ENCODE measurements around the gene H6PD.
"Not testable (repeated sequence)": the region's sequence is repeated elsewhere in the genome, so short reads cannot be mapped to it uniquely, and the experiment has no call there.

The H6PD gene

GRCh38 chr1:9294910-9295636 is 60.5 kb downstream of the H6PD start:
- H3K4me3 ChIP-seq (replicated peaks; ENCODE audit: low read depth, low read length), result peak overlapping the region; percentile 99
- TF ChIP-seq CTCF (IDR thresholded peaks at IDR 0.05; ENCODE audit: low read length, missing control alignments), result peak; percentile 12
- DNase-seq (ENCODE audit: low read depth), result peak; percentile 73

DNA sequence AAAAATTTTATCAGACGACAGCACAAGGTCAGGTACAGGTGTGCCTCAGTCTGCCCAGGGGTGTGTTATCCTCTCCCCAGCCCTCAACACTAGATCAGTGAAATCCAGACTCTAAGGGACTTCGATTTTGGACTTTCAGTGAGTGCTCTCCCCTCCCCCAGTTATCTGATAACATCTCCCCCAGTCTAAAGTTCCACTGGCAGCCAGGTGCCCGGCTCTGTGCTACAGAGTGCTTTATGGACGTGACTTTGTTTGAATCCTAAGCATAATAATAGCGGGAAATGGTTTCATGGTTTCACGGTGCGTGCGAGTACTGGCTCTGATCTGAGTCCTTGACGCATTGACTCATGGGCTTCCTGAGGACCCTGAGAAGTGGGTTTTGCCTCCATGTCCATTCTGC is 61.3 kb downstream of the H6PD start:
- DNase-seq (ENCODE audit: low read depth), result no peak
- no peak for TF ChIP-seq CTCF (IDR thresholded peaks at IDR 0.05; ENCODE audit: low read length, missing control alignments)

GRCh38 chr1:9296850-9297249 is 62.3 kb downstream of the H6PD start:
- TF ChIP-seq CTCF (IDR thresholded peaks at IDR 0.05; ENCODE audit: low read length, missing control alignments), result no peak

More for the DNA sequence above, 61.3 kb downstream of the H6PD start:
- no peak overlapping the region for H3K4me3 ChIP-seq (replicated peaks; ENCODE audit: low read depth, low read length)

DNA sequence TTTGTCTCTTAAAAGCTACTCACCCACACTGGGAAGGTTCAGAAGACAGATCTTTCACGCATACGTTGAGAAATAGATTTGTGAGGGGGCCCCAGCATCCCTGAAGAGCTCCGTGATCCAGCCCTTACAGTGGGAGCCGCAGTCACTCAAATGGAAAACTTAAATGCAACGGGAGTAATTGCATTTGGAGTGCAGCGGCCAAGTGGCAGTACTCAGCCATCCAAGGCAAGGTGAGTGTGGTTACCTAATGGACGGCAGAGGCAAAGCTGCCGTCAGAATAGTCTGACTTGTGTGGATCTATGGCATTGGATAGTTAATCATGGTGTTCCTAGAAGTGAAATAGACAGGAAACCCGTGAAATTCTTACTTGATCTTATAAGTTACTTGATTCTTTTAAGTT is 63.3 kb downstream of the H6PD start:
- no peak overlapping the region for H3K4me3 ChIP-seq (replicated peaks; ENCODE audit: low read depth, low read length)
- no peak for TF ChIP-seq CTCF (IDR thresholded peaks at IDR 0.05; ENCODE audit: low read length, missing control alignments)
- DNase-seq (ENCODE audit: low read depth), result no peak

More at GRCh38 chr1:9296850-9297249, 62.3 kb downstream of the H6PD start:
- no peak for DNase-seq (ENCODE audit: low read depth)
- H3K4me3 ChIP-seq (replicated peaks; ENCODE audit: low read depth, low read length), result no peak overlapping the region

DNA sequence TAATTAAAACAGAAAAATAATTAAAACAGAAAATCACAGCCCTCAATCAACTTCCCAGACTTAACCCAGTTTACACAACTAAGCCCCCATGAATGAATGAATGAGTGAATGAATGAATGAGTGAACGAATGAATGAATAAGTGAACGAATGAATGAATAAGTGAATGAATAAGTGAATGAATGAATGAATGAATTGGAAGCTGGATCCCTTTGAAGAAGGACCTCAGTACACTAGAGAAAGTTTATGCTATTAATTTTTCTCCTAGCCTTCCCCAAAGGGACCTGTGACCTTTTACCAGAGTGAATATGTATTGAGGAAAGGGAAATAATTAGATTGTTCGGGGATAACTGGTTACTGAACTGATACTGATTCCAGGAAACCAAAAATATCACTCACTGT is 63.7 kb downstream of the H6PD start:
- no peak overlapping the region for H3K4me3 ChIP-seq (replicated peaks; ENCODE audit: low read depth, low read length)
- DNase-seq (ENCODE audit: low read depth), result no peak
- TF ChIP-seq CTCF (IDR thresholded peaks at IDR 0.05; ENCODE audit: low read length, missing control alignments), result no peak

DNA sequence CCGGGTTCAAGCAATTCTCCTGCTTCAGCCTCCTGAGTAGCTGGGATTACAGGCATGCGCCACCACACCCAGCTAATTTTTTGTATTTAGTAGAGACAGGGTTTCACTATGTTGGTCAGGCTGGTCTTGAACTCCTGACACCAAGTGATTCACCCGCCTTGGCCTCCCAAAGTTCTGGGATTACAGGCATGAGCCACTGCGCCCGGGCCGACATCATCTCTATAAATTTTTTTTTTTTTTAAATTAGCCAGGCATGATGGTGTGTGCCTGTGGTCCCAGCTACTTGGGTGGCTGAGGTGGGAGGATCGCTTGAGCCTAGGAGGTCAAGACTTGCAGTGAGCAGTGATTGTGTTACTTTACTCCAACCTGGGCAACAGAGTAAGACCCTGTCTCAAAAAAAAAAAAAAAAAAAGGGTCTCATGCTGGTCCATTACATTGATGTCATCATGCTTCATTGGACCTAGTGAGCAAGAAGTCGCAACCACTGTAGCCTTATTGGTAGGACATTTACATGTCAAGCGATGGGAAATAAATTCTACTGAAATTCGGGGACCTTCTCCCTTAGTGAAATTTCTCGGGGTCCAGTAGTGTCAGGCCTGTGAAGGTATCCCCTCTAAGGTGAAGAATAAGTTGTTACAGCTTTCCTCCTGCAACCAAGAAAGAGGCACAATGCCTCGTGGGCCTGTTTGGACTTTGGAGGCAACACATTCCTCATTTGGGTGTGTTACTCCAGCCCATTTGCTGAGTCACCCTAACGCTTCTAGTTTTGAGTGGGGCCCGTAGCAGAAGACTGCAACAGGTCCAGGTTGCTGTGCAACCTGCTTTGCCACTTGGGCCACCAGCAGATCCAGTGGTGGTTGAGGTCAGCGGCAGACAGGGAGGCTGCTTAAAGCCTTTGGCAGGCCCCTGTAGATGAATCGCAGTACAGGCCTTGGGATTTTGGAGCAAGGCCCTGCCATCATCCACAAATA is 65.3 kb downstream of the H6PD start:
- not testable (repeated sequence) for H3K4me3 ChIP-seq (replicated peaks; ENCODE audit: low read depth, low read length)
- DNase-seq (ENCODE audit: low read depth), result peak; percentile 53

DNA sequence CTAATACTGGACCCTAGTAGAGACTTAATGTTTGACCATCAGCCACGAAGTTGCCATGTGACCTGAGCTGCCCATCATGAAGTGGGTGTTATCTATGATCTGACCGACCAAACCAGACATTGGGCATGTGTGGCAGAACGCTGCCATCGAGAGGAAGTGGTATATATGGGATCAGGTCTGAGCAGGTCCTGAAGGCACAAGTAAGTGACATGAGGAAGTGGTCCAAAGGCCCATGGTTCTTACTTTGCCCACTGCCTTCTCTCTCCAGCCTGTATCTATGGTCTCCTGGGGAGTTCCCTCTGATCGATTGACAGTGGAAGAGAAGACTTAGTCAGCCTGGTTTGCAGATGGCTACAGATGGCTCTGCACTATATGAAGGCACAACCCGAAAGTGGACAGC is 66.0 kb downstream of the H6PD start:
- no peak for DNase-seq (ENCODE audit: low read depth)
- H3K4me3 ChIP-seq (replicated peaks; ENCODE audit: low read depth, low read length), result no peak overlapping the region
- no peak for TF ChIP-seq CTCF (IDR thresholded peaks at IDR 0.05; ENCODE audit: low read length, missing control alignments)

Measured in fibroblast of pulmonary artery (primary cell).